Fibroblast of mammary gland (primary cell): Measurements from ENCODE around the gene TMC1.

Source experiments
- DNase-seq: peaks from one replicate; pipeline ENCODE4 v3.0.0-alpha.2; 2010; ENCODE audit warnings: low read depth
- H3K4me3 ChIP-seq: 2 replicates; pipeline ENCODE4 v1.5.1; 2011; ENCODE audit warnings: low read depth, mild to moderate bottlenecking, low read length, moderate library complexity; ENCODE audit not compliant: control insufficient read depth
- CTCF ChIP-seq: conservative IDR thresholded peaks from 2 replicates; pipeline ENCODE4 v1.5.1; 2011; ENCODE audit warnings: low read depth, low read length, inconsistent platforms; ENCODE audit not compliant: control insufficient read depth, insufficient read depth

The TMC1 gene

GRCh38 chr9:72575666-72576065 lies 54.3 kb downstream of the TMC1 start:
- H3K4me3 ChIP-seq: no peak overlapping the region
- DNase-seq: no peak
- no peak for TF ChIP-seq CTCF

- no peak overlapping the region for H3K4me3 ChIP-seq
- TF ChIP-seq CTCF: no peak
- DNase-seq: no peak
Measured at GRCh38 chr9:72576087-72576486, 54.7 kb downstream of the TMC1 start.

GRCh38 chr9:72577212-72577753 lies 55.9 kb downstream of the TMC1 start:
- H3K4me3 ChIP-seq: no peak overlapping the region
- TF ChIP-seq CTCF: no peak
- peak; percentile 94 for DNase-seq

- DNase-seq: peak; percentile 81
- TF ChIP-seq CTCF: no peak
Measured at GRCh38 chr9:72579190-72579589, 57.8 kb downstream of the TMC1 start.

GRCh38 chr9:72579880-72580550 lies 58.6 kb downstream of the TMC1 start:
- peak; percentile 64 for DNase-seq

More at GRCh38 chr9:72579190-72579589, 57.8 kb downstream of the TMC1 start:
- no peak overlapping the region for H3K4me3 ChIP-seq

GRCh38 chr9:72581694-72582093 lies 60.3 kb downstream of the TMC1 start:
- no peak for TF ChIP-seq CTCF
- H3K4me3 ChIP-seq: no peak overlapping the region
- no peak for DNase-seq

More at GRCh38 chr9:72579880-72580550, 58.6 kb downstream of the TMC1 start:
- H3K4me3 ChIP-seq: no peak overlapping the region
- TF ChIP-seq CTCF: no peak
